ENCODE results near the gene BLOC1S3. TPM values are rescaled to one million over a fixed set of nuclear protein-coding genes. Genes with fewer than 3 reads are reported as not detected.
"Not testable (repeated sequence)": the region's sequence is repeated elsewhere in the genome, so short reads cannot be mapped to it uniquely, and the experiment has no call there.

BLOC1S3 gene
- total RNA-seq, 2 donors from 2014 or later = 12.9 to 15.2 TPM

- no peaks in the 10 kb centered on the region for H3K9me3 ChIP-seq (ENCODE audit: control insufficient read depth, low read length, poor library complexity, severe bottlenecking)
- no peak for DNase-seq
- H3K36me3 Mint-ChIP-seq (ENCODE audit: low read depth) = peaks cover 4% of the 10 kb centered on the region
- no peak overlapping the region for H3K4me3 Mint-ChIP-seq
- peaks cover 68% of the 10 kb centered on the region for H3K27me3 Mint-ChIP-seq
- H3K4me1 Mint-ChIP-seq = peaks cover 7% of the 10 kb centered on the region
- no peak overlapping the region for H3K27ac Mint-ChIP-seq
- ATAC-seq = no peak
Observed at GRCh38 chr19:45218911-45219743, 40.5 kb downstream of the BLOC1S3 start.

DNA sequence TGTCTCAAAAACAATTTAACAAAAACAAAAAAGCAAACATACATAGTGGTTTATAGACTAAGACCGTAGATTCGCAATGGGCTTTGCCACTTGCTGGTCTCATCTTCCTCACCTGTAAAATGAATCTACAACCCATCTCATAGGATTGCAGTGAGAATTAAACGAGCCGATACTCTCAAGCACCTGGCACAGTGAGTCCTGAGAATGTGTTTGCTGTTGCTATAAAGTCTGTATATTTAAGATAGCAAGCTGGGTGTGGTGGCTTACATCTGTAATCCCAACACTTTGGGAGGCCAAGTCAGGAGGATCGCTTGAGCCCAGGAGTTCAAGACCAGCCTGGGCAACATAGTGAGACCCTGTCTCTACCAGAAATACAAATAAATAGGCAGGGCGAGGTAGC lies 44.1 kb downstream of the BLOC1S3 start:
- DNase-seq (no peak), ATAC-seq (no peak)
- Mint-ChIP-seq H3K4me3 (no peak overlapping the region), H3K4me1 (peaks cover 3% of the 10 kb centered on the region), H3K36me3 (ENCODE audit: low read depth) (peaks cover 4% of the 10 kb centered on the region), H3K27ac (no peak overlapping the region), H3K27me3 (peaks cover 47% of the 10 kb centered on the region)
- no peaks in the 10 kb centered on the region for H3K9me3 ChIP-seq (ENCODE audit: control insufficient read depth, low read length, poor library complexity, severe bottlenecking)

DNA sequence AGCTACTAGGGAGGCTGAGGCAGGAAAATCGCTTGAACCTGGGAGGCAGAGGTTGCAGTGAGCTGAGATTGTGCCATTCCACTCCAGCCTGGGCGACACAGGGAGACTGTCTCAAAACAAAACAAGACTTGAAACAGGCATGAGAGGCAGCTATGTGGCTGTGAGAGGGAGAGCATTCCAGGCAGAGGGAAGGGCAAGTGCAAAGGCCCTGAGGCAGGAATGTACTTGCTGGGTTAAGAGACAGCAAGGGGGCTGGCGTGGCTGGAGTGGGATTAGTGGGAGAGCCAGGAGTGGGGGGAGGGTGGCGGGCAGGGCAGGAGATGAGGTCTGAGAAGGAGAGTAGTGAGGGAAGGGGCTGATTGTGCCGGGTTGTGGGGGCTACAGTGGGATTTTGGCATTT lies 45.3 kb downstream of the BLOC1S3 start:
- Mint-ChIP-seq H3K27me3 (peaks cover 45% of the 10 kb centered on the region), H3K36me3 (ENCODE audit: low read depth) (peaks cover 3% of the 10 kb centered on the region), H3K4me1 (peaks cover 3% of the 10 kb centered on the region), H3K4me3 (no peak overlapping the region), H3K27ac (no peak overlapping the region)
- ATAC-seq (no peak), DNase-seq (no peak)
- no peaks in the 10 kb centered on the region for H3K9me3 ChIP-seq (ENCODE audit: control insufficient read depth, low read length, poor library complexity, severe bottlenecking)

DNA sequence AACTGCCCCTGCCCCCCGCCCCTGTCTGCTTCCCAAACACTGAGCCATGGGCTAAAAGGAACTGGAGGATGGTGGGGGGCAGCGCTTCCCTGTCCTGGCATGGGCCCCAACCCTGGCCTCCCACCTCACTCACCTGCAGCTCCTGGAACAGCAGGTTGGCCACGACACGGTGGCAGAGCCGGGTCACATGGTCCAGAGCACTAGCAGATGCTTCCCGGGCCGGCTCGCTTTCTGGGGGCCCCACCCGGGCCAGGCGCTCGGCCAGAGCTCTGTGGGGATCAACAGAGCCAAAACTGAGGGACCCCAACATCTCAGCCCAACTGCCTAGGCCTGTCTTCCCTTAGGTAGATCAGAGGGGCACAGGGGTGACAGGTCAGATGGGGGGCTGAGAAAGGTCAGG lies 46.1 kb downstream of the BLOC1S3 start:
- peaks cover 3% of the 10 kb centered on the region for H3K36me3 Mint-ChIP-seq (ENCODE audit: low read depth)
- ATAC-seq = no peak
- DNase-seq = no peak
- peaks cover 3% of the 10 kb centered on the region for H3K4me1 Mint-ChIP-seq
- H3K27ac Mint-ChIP-seq = no peak overlapping the region
- no peaks in the 10 kb centered on the region for H3K9me3 ChIP-seq (ENCODE audit: control insufficient read depth, low read length, poor library complexity, severe bottlenecking)
- peaks cover 43% of the 10 kb centered on the region for H3K27me3 Mint-ChIP-seq
- no peak overlapping the region for H3K4me3 Mint-ChIP-seq

DNA sequence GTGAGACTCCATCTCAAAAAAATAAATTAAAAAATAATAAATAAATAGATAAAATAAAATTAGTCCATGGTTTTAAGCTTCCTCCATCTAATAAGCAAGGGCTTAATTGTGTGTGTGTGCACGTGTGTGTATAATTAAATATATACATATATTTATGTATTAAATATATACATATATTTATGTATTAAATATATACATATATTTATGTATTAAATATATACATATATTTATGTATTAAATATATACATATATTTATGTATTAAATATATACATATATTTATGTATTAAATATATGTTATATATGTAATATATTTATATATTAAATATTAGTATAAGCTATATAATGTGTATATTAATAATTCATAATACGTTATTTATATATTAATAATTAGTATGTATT lies 50.5 kb downstream of the BLOC1S3 start:
- H3K4me1 Mint-ChIP-seq; H3K36me3 Mint-ChIP-seq (ENCODE audit: low read depth); ATAC-seq; H3K27ac Mint-ChIP-seq; H3K9me3 ChIP-seq (ENCODE audit: control insufficient read depth, low read length, poor library complexity, severe bottlenecking); H3K4me3 Mint-ChIP-seq; DNase-seq: not testable (repeated sequence)
- peaks cover 27% of the 10 kb centered on the region for H3K27me3 Mint-ChIP-seq

Other genes with a start within 250 kb of the BLOC1S3 start
- not detected for gene APOC4, start 236.5 kb upstream of the BLOC1S3 start, total RNA-seq
- gene APOC2, start 232.7 kb upstream of the BLOC1S3 start, total RNA-seq = not detected
- gene CLPTM1, start 223.4 kb upstream of the BLOC1S3 start, total RNA-seq = 10 to 100 TPM; 76.7 to 78.4 TPM
- 100 to 1,000 TPM; 128 to 136 TPM for gene RELB, start 177.3 kb upstream of the BLOC1S3 start, total RNA-seq
- 100 to 1,000 TPM; 153 to 163 TPM for gene CLASRP, start 139.7 kb upstream of the BLOC1S3 start, total RNA-seq
- 1 to 10 TPM; 3.4 to 3.5 TPM for gene ZNF296, start 102.3 kb upstream of the BLOC1S3 start, total RNA-seq
- 1 to 10 TPM; 8.8 TPM for gene GEMIN7, start 99.5 kb upstream of the BLOC1S3 start, total RNA-seq
- 10 to 100 TPM; 15.2 to 20.9 TPM for gene PPP1R37, start 85.6 kb upstream of the BLOC1S3 start, total RNA-seq
- under 1 TPM; 0.57 to 0.97 TPM for gene NKPD1, start 17.8 kb upstream of the BLOC1S3 start, total RNA-seq
- 10 to 100 TPM; 47.5 to 61.2 TPM for gene TRAPPC6A, start 547 bp upstream of the BLOC1S3 start, total RNA-seq
- gene EXOC3L2, start 66.6 kb downstream of the BLOC1S3 start, total RNA-seq = 1 to 10 TPM in 1 of 2 donors, not detected in 1; 1.1 TPM
- 10 to 100 TPM; 28.9 to 36.4 TPM for gene MARK4, start 72.5 kb downstream of the BLOC1S3 start, total RNA-seq
- gene CKM, start 144.1 kb downstream of the BLOC1S3 start, total RNA-seq = not detected
- not detected for gene KLC3, start 162.0 kb downstream of the BLOC1S3 start, total RNA-seq
- gene ERCC2, start 191.8 kb downstream of the BLOC1S3 start, total RNA-seq = 10 to 100 TPM; 11.0 to 13.1 TPM
- 1 to 10 TPM; 3.4 to 4.5 TPM for gene PPP1R13L, start 226.3 kb downstream of the BLOC1S3 start, total RNA-seq
- 1 to 10 TPM in 1 of 2 donors, under 1 TPM in 1; 0.91 to 1.0 TPM for gene POLR1G, start 227.9 kb downstream of the BLOC1S3 start, total RNA-seq
- 10 to 100 TPM; 28.4 to 36.2 TPM for gene ERCC1, start 245.1 kb downstream of the BLOC1S3 start, total RNA-seq